Measurements from ENCODE around the gene DOK3.

DOK3 gene

GRCh38 chr5:177509381-177509951 is at the start of gene DOK3:
TSS of gene DOK3 (minus strand) at chr5:177509826. CDS start at chr5:177509540, 286 bp downstream.
- TF ChIP-seq, protein P1, sequence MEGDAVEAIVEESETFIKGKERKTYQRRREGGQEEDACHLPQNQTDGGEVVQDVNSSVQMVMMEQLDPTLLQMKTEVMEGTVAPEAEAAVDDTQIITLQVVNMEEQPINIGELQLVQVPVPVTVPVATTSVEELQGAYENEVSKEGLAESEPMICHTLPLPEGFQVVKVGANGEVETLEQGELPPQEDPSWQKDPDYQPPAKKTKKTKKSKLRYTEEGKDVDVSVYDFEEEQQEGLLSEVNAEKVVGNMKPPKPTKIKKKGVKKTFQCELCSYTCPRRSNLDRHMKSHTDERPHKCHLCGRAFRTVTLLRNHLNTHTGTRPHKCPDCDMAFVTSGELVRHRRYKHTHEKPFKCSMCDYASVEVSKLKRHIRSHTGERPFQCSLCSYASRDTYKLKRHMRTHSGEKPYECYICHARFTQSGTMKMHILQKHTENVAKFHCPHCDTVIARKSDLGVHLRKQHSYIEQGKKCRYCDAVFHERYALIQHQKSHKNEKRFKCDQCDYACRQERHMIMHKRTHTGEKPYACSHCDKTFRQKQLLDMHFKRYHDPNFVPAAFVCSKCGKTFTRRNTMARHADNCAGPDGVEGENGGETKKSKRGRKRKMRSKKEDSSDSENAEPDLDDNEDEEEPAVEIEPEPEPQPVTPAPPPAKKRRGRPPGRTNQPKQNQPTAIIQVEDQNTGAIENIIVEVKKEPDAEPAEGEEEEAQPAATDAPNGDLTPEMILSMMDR (conservative IDR thresholded peaks at IDR 0.05; ENCODE audit: low read depth, low read length) = no peak
- H3K4me3 ChIP-seq (ENCODE audit: low read depth, low read length) = no peak within 1 kb of the TSS
- DNase-seq (ENCODE audit: low read depth) = no peak

- no peak overlapping the region for H3K4me3 ChIP-seq (ENCODE audit: low read depth, low read length)
- no peak for DNase-seq (ENCODE audit: low read depth)
- TF ChIP-seq, protein P1 (conservative IDR thresholded peaks at IDR 0.05; ENCODE audit: low read depth, low read length) = no peak
Observed at GRCh38 chr5:177557796-177558195, 48.2 kb upstream of the DOK3 start.

DNA sequence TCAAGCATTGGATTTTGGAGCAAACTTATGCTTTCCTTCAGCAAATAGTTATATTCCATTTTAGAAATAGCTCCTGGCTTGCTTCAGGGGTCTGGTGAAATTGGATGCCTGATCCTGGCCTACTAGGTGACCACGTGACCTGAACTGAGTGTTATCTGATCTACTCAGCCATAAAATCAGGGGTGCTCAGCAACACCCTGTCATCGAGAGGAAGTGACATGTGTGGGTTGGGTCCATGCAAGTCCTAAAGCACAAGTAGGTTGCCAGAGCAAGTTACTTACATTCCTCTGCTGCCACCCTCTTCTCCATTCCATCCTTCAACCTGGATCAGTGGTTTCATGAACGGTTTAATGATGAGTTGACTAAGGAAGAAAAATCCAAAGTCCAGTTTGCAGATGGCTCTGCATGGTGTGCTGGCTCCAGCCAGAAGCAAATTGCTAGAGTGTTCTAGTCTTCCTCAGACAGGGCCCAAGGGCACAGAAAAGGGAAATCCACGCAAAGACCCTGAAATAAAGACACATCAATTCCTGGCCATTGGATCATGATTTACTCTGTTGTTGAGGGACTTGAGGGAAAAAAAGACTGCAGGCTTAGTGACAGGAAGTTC is 47.5 kb upstream of the DOK3 start:
- H3K4me3 ChIP-seq (ENCODE audit: low read depth, low read length) = no peak overlapping the region
- TF ChIP-seq, protein P1 (conservative IDR thresholded peaks at IDR 0.05; ENCODE audit: low read depth, low read length) = no peak
- DNase-seq (ENCODE audit: low read depth) = no peak

DNA sequence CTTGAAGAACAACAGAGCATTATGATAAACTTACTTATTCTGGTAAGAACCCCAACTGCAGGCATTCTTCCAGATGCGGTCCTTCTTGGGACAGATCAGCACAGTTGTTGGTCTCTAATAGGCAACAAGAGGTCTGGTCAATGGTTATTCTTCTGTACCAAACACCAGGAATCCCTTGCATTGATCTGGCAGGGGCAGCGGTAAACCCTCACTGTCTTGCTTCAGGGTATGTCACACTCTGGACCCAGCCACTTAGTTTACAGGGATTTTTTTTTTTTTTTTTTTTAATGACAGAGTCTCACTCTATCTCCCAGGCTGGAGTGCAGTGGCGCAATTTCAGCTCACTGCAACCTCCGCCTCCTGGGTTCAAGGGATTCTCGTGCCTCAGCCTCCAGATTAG is 46.0 kb upstream of the DOK3 start:
- no peak for DNase-seq (ENCODE audit: low read depth)
- TF ChIP-seq, protein P1 (conservative IDR thresholded peaks at IDR 0.05; ENCODE audit: low read depth, low read length) = no peak
- H3K4me3 ChIP-seq (ENCODE audit: low read depth, low read length) = no peak overlapping the region

- H3K4me3 ChIP-seq (ENCODE audit: low read depth, low read length) = no peak overlapping the region
- TF ChIP-seq, protein P1 (conservative IDR thresholded peaks at IDR 0.05; ENCODE audit: low read depth, low read length) = no peak
- DNase-seq (ENCODE audit: low read depth) = no peak
Observed at GRCh38 chr5:177555228-177555627, 45.6 kb upstream of the DOK3 start.

DNA sequence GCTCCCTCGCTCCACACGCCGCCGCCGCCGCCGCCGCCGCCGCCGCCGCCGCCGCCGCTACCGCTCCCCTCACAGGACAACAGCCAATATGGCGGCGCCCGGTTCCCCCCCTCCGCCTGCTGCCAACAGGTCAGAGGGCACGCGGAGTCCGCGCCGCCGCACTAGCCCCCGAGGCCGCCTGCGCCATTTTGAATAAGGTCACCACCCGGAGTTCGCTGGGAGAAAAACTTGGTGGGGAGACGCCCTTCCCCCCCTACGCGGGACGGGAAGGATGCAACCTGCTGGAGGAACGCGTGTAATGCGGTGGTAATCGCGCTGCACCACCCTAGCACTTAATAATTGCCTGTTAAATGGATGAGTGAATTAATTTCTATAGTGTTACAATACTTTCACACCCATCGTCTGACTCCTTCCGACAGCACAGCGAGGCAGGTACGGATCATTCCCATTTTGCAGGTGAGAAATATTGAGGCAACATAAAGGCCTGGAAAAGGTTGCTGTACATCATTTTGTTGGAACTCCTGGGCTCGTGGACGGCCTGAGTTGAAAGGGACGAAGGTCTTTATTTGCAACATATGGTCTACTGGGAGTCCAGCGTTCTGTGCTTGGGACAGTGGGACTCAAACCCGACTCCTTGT is 45.0 kb upstream of the DOK3 start, which contains the start of gene FAM193B:
Gene FAM193B, minus strand, starts transcription at position 90 of the 638 bp plus-strand sequence. CDS start 105 bp downstream, outside the sequence.
- H3K4me3 ChIP-seq (ENCODE audit: low read depth, low read length) = peak within 1 kb of the TSS; percentile 85
- peak; percentile 92 for DNase-seq (ENCODE audit: low read depth)
- TF ChIP-seq, protein P1 (conservative IDR thresholded peaks at IDR 0.05; ENCODE audit: low read depth, low read length) = peak; percentile 39

Data from choroid plexus epithelial cell (primary cell).